GM06990 (cell line): ENCODE measurements around the gene GPC6.

Source experiments
- DNase-seq: peaks from one replicate; pipeline ENCODE4 v3.0.0-alpha.2; 2011; ENCODE audit not compliant: insufficient read length; ENCODE audit errors: extremely low read depth
- H3K27me3 ChIP-seq: replicated peaks from 2 replicates; pipeline ENCODE4 v1.6.0; 2011; ENCODE audit warnings: low read length; ENCODE audit not compliant: control insufficient read depth, insufficient read depth
- H3K36me3 ChIP-seq: 2 replicates; pipeline ENCODE4 v1.5.1; 2011; ENCODE audit warnings: low read length; ENCODE audit not compliant: control insufficient read depth, insufficient read depth
- H3K4me3 ChIP-seq: replicated peaks from 2 replicates; pipeline ENCODE4 v1.5.1; 2011; ENCODE audit warnings: low read depth, mild to moderate bottlenecking, control low read depth, low read length
- TF ChIP-seq, protein P1 (sequence below): IDR thresholded peaks from 2 replicates; pipeline ENCODE4 v1.5.1; 2011; ENCODE audit warnings: low read length, control low read depth, mild to moderate bottlenecking, inconsistent platforms; ENCODE audit not compliant: insufficient read depth, poor library complexity, severe bottlenecking

Gene GPC6

GRCh38 chr13:93732186-93732585 lies 505.6 kb downstream of the GPC6 start:
- TF ChIP-seq, protein P1, sequence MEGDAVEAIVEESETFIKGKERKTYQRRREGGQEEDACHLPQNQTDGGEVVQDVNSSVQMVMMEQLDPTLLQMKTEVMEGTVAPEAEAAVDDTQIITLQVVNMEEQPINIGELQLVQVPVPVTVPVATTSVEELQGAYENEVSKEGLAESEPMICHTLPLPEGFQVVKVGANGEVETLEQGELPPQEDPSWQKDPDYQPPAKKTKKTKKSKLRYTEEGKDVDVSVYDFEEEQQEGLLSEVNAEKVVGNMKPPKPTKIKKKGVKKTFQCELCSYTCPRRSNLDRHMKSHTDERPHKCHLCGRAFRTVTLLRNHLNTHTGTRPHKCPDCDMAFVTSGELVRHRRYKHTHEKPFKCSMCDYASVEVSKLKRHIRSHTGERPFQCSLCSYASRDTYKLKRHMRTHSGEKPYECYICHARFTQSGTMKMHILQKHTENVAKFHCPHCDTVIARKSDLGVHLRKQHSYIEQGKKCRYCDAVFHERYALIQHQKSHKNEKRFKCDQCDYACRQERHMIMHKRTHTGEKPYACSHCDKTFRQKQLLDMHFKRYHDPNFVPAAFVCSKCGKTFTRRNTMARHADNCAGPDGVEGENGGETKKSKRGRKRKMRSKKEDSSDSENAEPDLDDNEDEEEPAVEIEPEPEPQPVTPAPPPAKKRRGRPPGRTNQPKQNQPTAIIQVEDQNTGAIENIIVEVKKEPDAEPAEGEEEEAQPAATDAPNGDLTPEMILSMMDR = no peak
- no peak overlapping the region for H3K4me3 ChIP-seq

GRCh38 chr13:93736081-93736480 lies 509.5 kb downstream of the GPC6 start:
- no peak for DNase-seq

More at GRCh38 chr13:93732186-93732585, 505.6 kb downstream of the GPC6 start:
- no peaks in the 10 kb centered on the region for H3K36me3 ChIP-seq
- no peaks in the 10 kb centered on the region for H3K27me3 ChIP-seq
- no peak for DNase-seq

DNA sequence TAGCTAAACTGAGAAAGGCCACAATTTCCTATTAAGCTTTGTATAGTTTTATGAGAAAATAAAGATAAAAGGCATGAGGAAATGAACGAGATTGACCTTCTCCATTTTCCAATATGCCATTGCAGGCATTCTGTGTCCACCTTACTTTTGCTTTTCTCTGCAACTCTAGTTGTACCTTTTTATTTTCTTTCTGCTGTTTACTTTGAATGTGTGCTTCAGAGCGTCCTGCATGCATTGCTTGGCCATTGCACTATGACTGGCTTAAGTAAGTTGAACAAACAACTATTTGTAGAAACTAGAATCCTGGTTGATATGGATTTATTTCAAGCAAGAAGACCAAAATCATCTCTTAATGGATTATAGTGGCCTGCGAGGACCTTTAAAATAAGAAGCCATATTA lies 510.3 kb downstream of the GPC6 start:
- no peak overlapping the region for H3K4me3 ChIP-seq
- no peak for DNase-seq
- TF ChIP-seq, protein P1 = no peak
- no peaks in the 10 kb centered on the region for H3K27me3 ChIP-seq
- H3K36me3 ChIP-seq = no peaks in the 10 kb centered on the region

More at GRCh38 chr13:93736081-93736480, 509.5 kb downstream of the GPC6 start:
- Histone ChIP-seq H3K27me3 (no peaks in the 10 kb centered on the region), H3K4me3 (no peak overlapping the region), H3K36me3 (no peaks in the 10 kb centered on the region)
- TF ChIP-seq, protein P1 = no peak

DNA sequence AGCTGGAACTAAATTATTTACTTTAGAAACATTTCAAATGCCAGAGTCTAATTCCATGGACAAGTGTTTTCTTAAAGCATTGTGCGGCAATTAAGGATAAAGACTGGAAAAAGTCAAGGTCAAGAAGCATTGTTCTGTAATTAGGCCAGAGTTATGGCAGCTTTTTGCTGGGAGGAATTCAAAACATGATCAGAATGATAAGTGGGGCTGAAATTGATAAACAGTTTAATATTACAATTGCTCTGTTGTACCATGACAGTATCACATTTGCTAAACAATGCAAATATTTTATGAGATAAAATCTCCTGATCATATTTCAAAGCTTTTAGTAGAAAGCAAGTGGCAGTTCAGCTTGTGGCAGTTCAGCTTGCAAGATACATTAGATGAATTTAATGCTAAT lies 513.7 kb downstream of the GPC6 start:
- no peaks in the 10 kb centered on the region for H3K36me3 ChIP-seq
- DNase-seq = no peak
- TF ChIP-seq, protein P1 = no peak
- no peaks in the 10 kb centered on the region for H3K27me3 ChIP-seq
- no peak overlapping the region for H3K4me3 ChIP-seq

DNA sequence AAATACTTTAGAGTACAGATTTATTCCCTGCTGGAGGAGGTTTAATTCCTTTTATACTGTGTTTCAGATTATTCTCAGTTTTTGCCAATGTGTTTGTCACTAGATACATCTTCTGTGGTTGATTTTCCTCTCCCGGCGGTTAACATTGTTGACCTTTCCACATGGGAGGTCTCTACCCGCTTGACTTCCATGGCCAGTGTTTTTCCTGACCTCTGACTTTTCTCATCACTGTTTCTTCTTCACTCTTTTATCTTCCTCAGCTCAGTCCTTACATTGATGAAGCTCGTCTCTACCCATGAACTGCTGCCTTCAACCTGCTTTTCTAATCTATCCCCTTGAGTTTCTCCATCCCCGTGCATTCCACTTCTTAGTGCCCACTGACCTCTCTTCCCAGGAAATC lies 517.4 kb downstream of the GPC6 start:
- no peak for DNase-seq
- TF ChIP-seq, protein P1 = no peak
- Histone ChIP-seq H3K36me3 (no peaks in the 10 kb centered on the region), H3K27me3 (no peaks in the 10 kb centered on the region), H3K4me3 (no peak overlapping the region)

GRCh38 chr13:93744886-93745285 lies 518.3 kb downstream of the GPC6 start:
- no peaks in the 10 kb centered on the region for H3K27me3 ChIP-seq
- TF ChIP-seq, protein P1 = no peak
- H3K36me3 ChIP-seq = no peaks in the 10 kb centered on the region
- no peak for DNase-seq
- no peak overlapping the region for H3K4me3 ChIP-seq
